BLaER1 treated with 17β-estradiol and CSF1 and Interleukin-3, amounts not matched to agents 10 nM and 100 nM (cell line): ENCODE measurements around the gene SNX2.

Source experiments
- H3K27ac ChIP-seq, 11 experiments: shearing (Covaris generic); formaldehyde crosslinking; 2 replicates each; pipeline ENCODE4 v1.8.1; 2022
- H3K27me3 ChIP-seq, 11 experiments: shearing (Covaris generic); formaldehyde crosslinking; 2 replicates each; pipeline ENCODE4 v1.8.1; 2022
- H3K36me3 ChIP-seq, 11 experiments: shearing (Covaris generic); formaldehyde crosslinking; 2 replicates each; pipeline ENCODE4 v1.8.1; 2022
- H3K4me1 ChIP-seq, 10 experiments: shearing (Covaris generic); formaldehyde crosslinking; 2 replicates each; pipeline ENCODE4 v1.8.1; 2022
- H3K4me2 ChIP-seq, 11 experiments: shearing (Covaris generic); formaldehyde crosslinking; 2 replicates each; pipeline ENCODE4 v1.8.1; 2022
- H3K4me3 ChIP-seq, 10 experiments: shearing (Covaris generic); formaldehyde crosslinking; 2 replicates each; pipeline ENCODE4 v1.8.1; 2022
- H3K9ac ChIP-seq, 11 experiments: shearing (Covaris generic); formaldehyde crosslinking; 2 replicates each; pipeline ENCODE4 v1.8.1; 2022
- H3K9me3 ChIP-seq, 11 experiments: shearing (Covaris generic); formaldehyde crosslinking; replicated peaks in 1 of 11; 2 replicates each; pipeline ENCODE4 v1.8.1; 2022
- H4K20me1 ChIP-seq, 11 experiments: shearing (Covaris generic); formaldehyde crosslinking; 2 replicates each; pipeline ENCODE4 v1.8.1; 2022
- Cebpa-rat ChIP-seq, 11 experiments: shearing (Covaris generic); IDR thresholded peaks; 2 replicates each; pipeline ENCODE4 v1.8.1; 2022

Gene SNX2

DNA sequence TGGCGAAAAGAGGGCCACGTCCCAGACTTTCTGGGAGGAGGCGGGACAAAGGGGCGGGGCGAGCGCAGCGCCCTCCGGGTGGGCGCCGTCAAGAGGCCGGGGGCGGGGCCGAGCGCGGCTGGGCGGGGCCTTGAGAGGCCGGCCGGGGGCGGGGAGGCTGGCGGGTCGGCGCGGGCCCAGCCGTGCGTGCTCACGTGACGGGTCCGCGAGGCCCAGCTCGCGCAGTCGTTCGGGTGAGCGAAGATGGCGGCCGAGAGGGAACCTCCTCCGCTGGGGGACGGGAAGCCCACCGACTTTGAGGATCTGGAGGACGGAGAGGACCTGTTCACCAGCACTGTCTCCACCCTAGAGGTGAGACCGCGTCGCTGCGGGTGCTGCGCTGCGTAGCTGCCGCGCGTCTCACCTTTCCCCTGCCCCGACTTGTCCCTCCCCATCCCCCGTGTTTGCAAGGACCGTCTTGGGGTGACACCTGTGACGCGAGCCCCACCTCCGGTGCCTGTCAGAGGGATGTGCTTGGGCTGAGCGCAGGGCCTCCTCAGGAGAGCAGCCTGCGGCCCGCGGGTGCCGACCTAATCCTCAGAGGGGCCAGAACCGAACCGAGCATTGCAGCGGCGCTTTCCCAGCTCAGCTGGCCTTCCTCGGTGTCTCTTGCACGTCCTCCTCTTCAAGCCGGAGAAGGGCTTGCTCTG, at the start of gene SNX2:
Gene SNX2, plus strand, starts transcription at position 220 of the 689 bp plus-strand sequence. Its CDS starts 24 bp downstream, at position 244.
- H3K4me1 ChIP-seq = peaks cover 8 to 70% (median 31%) of the 10 kb centered on the region in 10 experiments; a peak in 19 of 20 replicates
- H3K4me2 ChIP-seq = peak within 1 kb of the TSS; percentile 75 to 94 (median 85)
- TF ChIP-seq Cebpa-rat (IDR thresholded peaks at IDR 0.05) = no peak
- H4K20me1 ChIP-seq = peaks cover 10 to 42% (median 38%) of the 10 kb centered on the region in 11 experiments; a peak in 20 of 22 replicates
- peak within 1 kb of the TSS; percentile 92 to 100 (median 97) for H3K27ac ChIP-seq
- peaks cover 0 to 17% (median 13%) of the 10 kb centered on the region in 11 experiments; a peak in 13 of 22 replicates for H3K9me3 ChIP-seq
- peak within 1 kb of the TSS; percentile 80 to 99 (median 97) for H3K4me3 ChIP-seq
- H3K36me3 ChIP-seq = peaks cover 9 to 29% (median 21%) of the 10 kb centered on the region in 11 experiments; a peak in 20 of 22 replicates
- H3K27me3 ChIP-seq = no peaks in the 10 kb centered on the region
- peak within 1 kb of the TSS; percentile 92 to 100 (median 95) for H3K9ac ChIP-seq

DNA sequence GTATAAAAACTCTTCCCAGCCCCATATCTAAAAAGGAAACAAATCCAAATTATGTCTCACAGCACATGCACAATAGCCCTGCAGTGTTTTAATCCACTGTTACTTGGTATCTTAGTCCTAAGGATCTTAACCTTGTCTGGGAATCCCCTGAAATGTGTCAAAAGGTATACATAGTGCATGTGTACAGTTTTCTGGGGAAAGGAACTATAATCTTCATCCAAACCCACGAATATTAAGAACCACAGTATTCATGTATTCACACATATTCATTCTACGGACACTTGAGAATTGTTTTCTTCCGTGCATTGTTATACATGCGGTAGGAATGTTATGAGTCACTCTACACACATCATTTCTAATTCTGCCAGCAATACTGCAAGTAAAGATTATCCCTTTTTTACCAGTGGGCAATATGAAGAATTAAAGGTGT, 47.8 kb upstream of the SNX2 start:
- Histone ChIP-seq H3K4me2 (no peak overlapping the region), H3K36me3 (no peaks in the 10 kb centered on the region), H3K9me3 (peaks cover 0 to 10% (median 0%) of the 10 kb centered on the region in 11 experiments; a peak in 3 of 22 replicates), H3K4me3 (no peak overlapping the region), H3K9ac (no peak overlapping the region), H3K4me1 (peaks cover 10 to 62% (median 27%) of the 10 kb centered on the region in 10 experiments), H3K27ac (no peak overlapping the region), H3K27me3 (no peaks in the 10 kb centered on the region), H4K20me1 (no peaks in the 10 kb centered on the region)
- TF ChIP-seq Cebpa-rat (IDR thresholded peaks at IDR 0.05) = no peak

DNA sequence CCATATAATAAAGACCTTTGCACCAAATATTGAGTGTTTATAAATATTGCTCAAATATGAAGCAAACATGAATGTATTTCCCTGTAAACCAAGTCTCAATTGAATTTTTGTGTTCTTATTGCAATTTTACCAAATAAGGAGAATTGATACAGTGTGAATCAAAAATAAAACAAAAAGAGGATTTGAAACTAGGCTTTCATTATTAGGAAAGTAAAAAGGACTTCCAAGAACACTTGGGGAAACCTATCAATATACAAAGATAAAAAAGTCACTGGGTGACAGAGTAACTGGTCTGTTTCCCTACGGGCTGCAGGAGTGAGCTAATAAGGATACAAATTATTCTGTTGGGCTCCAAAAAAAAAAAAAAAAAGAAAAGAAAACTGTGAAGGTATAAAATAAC, 44.8 kb upstream of the SNX2 start:
- Histone ChIP-seq H3K4me3 (no peak overlapping the region), H3K9me3 (peaks cover 2 to 22% (median 5%) of the 10 kb centered on the region in 11 experiments; a peak in 16 of 22 replicates), H3K4me2 (peak overlapping the region in 6 of 11 experiments; percentile 15 to 64 (median 56); a peak in 9 of 22 replicates), H3K9ac (no peak overlapping the region), H3K4me1 (peaks cover 0 to 37% (median 10%) of the 10 kb centered on the region in 10 experiments; a peak in 12 of 20 replicates), H3K36me3 (peaks cover 0 to under 1% (median 0%) of the 10 kb centered on the region in 11 experiments; a peak in 2 of 22 replicates), H4K20me1 (no peaks in the 10 kb centered on the region), H3K27me3 (no peaks in the 10 kb centered on the region), H3K27ac (no peak overlapping the region; a peak in 1 of 22 replicates)
- no peak for TF ChIP-seq Cebpa-rat (IDR thresholded peaks at IDR 0.05)

GRCh38 chr5:122730456-122730855, 44.4 kb upstream of the SNX2 start:
- peaks cover 0 to 41% (median 14%) of the 10 kb centered on the region in 10 experiments; a peak in 14 of 20 replicates for H3K4me1 ChIP-seq

GRCh38 chr5:122736086-122736845, 38.6 kb upstream of the SNX2 start:
- peaks cover 0 to 6% (median 0%) of the 10 kb centered on the region in 11 experiments; a peak in 2 of 22 replicates for H3K36me3 ChIP-seq
- peak overlapping the region in 8 of 11 experiments; percentile 31 to 65 (median 46); a peak in 14 of 22 replicates for H3K27ac ChIP-seq
- no peak for TF ChIP-seq Cebpa-rat (IDR thresholded peaks at IDR 0.05)
- H3K9me3 ChIP-seq = peaks cover 5 to 28% (median 11%) of the 10 kb centered on the region in 11 experiments; a peak in 18 of 22 replicates
- H3K4me1 ChIP-seq = peaks cover 12 to 54% (median 28%) of the 10 kb centered on the region in 10 experiments
- peak overlapping the region in 3 of 11 experiments; percentile 9 to 42 (median 23); a peak in 4 of 22 replicates for H3K9ac ChIP-seq
- H3K27me3 ChIP-seq = no peaks in the 10 kb centered on the region
- peak overlapping the region in 2 of 10 experiments; percentile 3 to 10; a peak in 2 of 20 replicates for H3K4me3 ChIP-seq
- H4K20me1 ChIP-seq = no peaks in the 10 kb centered on the region
- peak overlapping the region; percentile 45 to 84 (median 74) for H3K4me2 ChIP-seq

More at GRCh38 chr5:122730456-122730855, 44.4 kb upstream of the SNX2 start:
- TF ChIP-seq Cebpa-rat (IDR thresholded peaks at IDR 0.05) = no peak
- Histone ChIP-seq H3K9me3 (peaks cover 5 to 26% (median 9%) of the 10 kb centered on the region in 11 experiments; a peak in 18 of 22 replicates), H3K27ac (no peak overlapping the region; a peak in 1 of 22 replicates), H4K20me1 (no peaks in the 10 kb centered on the region), H3K4me2 (peak overlapping the region in 6 of 11 experiments; percentile 15 to 64 (median 56); a peak in 10 of 22 replicates), H3K9ac (no peak overlapping the region), H3K36me3 (peaks cover 0 to 5% (median 0%) of the 10 kb centered on the region in 11 experiments; a peak in 2 of 22 replicates), H3K27me3 (no peaks in the 10 kb centered on the region), H3K4me3 (no peak overlapping the region)

- peaks cover 5 to 22% (median 11%) of the 10 kb centered on the region in 11 experiments; a peak in 18 of 22 replicates for H3K9me3 ChIP-seq
- TF ChIP-seq Cebpa-rat (IDR thresholded peaks at IDR 0.05) = no peak
- no peak overlapping the region for H3K4me3 ChIP-seq
- no peaks in the 10 kb centered on the region for H3K27me3 ChIP-seq
- H3K27ac ChIP-seq = no peak overlapping the region
- no peak overlapping the region for H3K9ac ChIP-seq
- H3K4me2 ChIP-seq = peak overlapping the region in 2 of 11 experiments; percentile 65 to 84; a peak in 2 of 22 replicates
- no peaks in the 10 kb centered on the region for H4K20me1 ChIP-seq
- H3K4me1 ChIP-seq = peaks cover 12 to 54% (median 28%) of the 10 kb centered on the region in 10 experiments
- H3K36me3 ChIP-seq = peaks cover 0 to 6% (median 0%) of the 10 kb centered on the region in 11 experiments; a peak in 2 of 22 replicates
Observed at GRCh38 chr5:122738088-122738487, 36.8 kb upstream of the SNX2 start.

- Histone ChIP-seq H3K9ac (no peak overlapping the region), H3K27ac (no peak overlapping the region), H4K20me1 (no peaks in the 10 kb centered on the region), H3K27me3 (no peaks in the 10 kb centered on the region), H3K4me1 (peaks cover 0 to 34% (median 12%) of the 10 kb centered on the region in 10 experiments; a peak in 18 of 20 replicates), H3K9me3 (peaks cover 0 to 6% (median 0%) of the 10 kb centered on the region in 11 experiments; a peak in 1 of 22 replicates), H3K4me3 (no peak overlapping the region), H3K4me2 (no peak overlapping the region), H3K36me3 (no peaks in the 10 kb centered on the region)
- TF ChIP-seq Cebpa-rat (IDR thresholded peaks at IDR 0.05) = no peak
Observed at GRCh38 chr5:122741681-122742080, 33.2 kb upstream of the SNX2 start.

DNA sequence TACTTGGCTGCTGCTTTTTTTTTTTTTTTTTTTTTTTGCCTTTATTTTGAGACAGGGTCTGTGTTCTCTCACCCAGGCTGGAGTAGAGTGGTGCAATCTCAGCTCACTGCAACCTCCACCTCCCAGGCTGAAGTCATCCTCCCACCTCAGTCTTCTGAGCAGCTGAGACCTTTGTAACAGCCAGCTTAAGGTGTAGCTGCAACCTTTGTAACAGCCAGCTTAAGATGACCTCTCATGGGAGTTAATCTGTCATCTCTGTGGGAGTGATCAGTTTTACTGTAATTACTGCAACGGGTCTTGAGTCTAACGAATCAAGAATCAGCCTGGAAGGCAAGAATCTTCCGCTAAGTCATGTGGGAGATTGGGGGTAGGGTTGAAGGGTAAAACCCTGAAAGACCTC, 31.6 kb upstream of the SNX2 start:
- no peak for TF ChIP-seq Cebpa-rat (IDR thresholded peaks at IDR 0.05)
- no peak overlapping the region for H3K27ac ChIP-seq
- H3K4me3 ChIP-seq = no peak overlapping the region
- peaks cover 0 to 6% (median 0%) of the 10 kb centered on the region in 11 experiments; a peak in 1 of 22 replicates for H3K9me3 ChIP-seq
- H3K4me1 ChIP-seq = peaks cover 0 to 18% (median 6%) of the 10 kb centered on the region in 10 experiments; a peak in 9 of 20 replicates
- no peak overlapping the region for H3K4me2 ChIP-seq
- no peaks in the 10 kb centered on the region for H3K27me3 ChIP-seq
- H4K20me1 ChIP-seq = no peaks in the 10 kb centered on the region
- H3K36me3 ChIP-seq = no peaks in the 10 kb centered on the region
- H3K9ac ChIP-seq = no peak overlapping the region
